WERI-Rb-1 (cell line): ENCODE results near the gene PLEKHB1.

Experiments used
- DNase-seq: peaks from one replicate; pipeline ENCODE4 v3.0.0-alpha.2; 2020
- H3K27ac ChIP-seq: fragments of 250-450 bp; sonication (Bioruptor Pico); 2 replicates; pipeline ENCODE4 v1.5.1; 2020; ENCODE audit warnings: mild to moderate bottlenecking, moderate library complexity
- H3K27me3 ChIP-seq: fragments of 250-450 bp; sonication (Bioruptor Pico); 2 replicates; pipeline ENCODE4 v1.5.1; 2021; ENCODE audit warnings: mild to moderate bottlenecking, low read depth, moderate library complexity; ENCODE audit not compliant: insufficient read depth, severe bottlenecking
- H3K36me3 ChIP-seq: fragments of 250-450 bp; sonication (Bioruptor Pico); 2 replicates; pipeline ENCODE4 v1.5.1; 2020; ENCODE audit warnings: mild to moderate bottlenecking, moderate library complexity
- H3K4me3 ChIP-seq: 2 replicates; pipeline ENCODE4 v1.5.1; 2011; ENCODE audit warnings: low read depth, mild to moderate bottlenecking, control low read depth, low read length
- H3K9me3 ChIP-seq: fragments of 250-450 bp; sonication (Bioruptor Pico); 2 replicates; pipeline ENCODE4 v1.5.1; 2021; ENCODE audit warnings: mild to moderate bottlenecking, moderate library complexity; ENCODE audit not compliant: severe bottlenecking
- CTCF ChIP-seq: IDR thresholded peaks from 2 replicates; pipeline ENCODE4 v1.5.1; 2011; ENCODE audit warnings: low read depth, mild to moderate bottlenecking, control low read depth, inconsistent platforms, low read length

The PLEKHB1 gene

GRCh38 chr11:73649206-73649605 lies 2.8 kb downstream of the PLEKHB1 start:
- TF ChIP-seq CTCF, result no peak
- DNase-seq, result peak; percentile 73
- H3K4me3 ChIP-seq, result peak overlapping the region; percentile 4; the same call in 1 of the 2 replicates
- peak overlapping the region; percentile 76 for H3K27ac ChIP-seq
- H3K27me3 ChIP-seq, result no peaks in the 10 kb centered on the region
- no peaks in the 10 kb centered on the region for H3K9me3 ChIP-seq
- H3K36me3 ChIP-seq, result peaks cover 14% of the 10 kb centered on the region

GRCh38 chr11:73650400-73650799 lies 4.0 kb downstream of the PLEKHB1 start:
- H3K4me3 ChIP-seq, result no peak overlapping the region
- no peaks in the 10 kb centered on the region for H3K9me3 ChIP-seq
- H3K27ac ChIP-seq, result no peak overlapping the region
- no peaks in the 10 kb centered on the region for H3K27me3 ChIP-seq
- H3K36me3 ChIP-seq, result peaks cover 14% of the 10 kb centered on the region
- DNase-seq, result no peak
- TF ChIP-seq CTCF, result no peak

GRCh38 chr11:73651252-73651651 lies 4.9 kb downstream of the PLEKHB1 start:
- no peaks in the 10 kb centered on the region for H3K9me3 ChIP-seq
- peaks cover 19% of the 10 kb centered on the region for H3K36me3 ChIP-seq
- no peak for TF ChIP-seq CTCF
- no peaks in the 10 kb centered on the region for H3K27me3 ChIP-seq
- no peak overlapping the region for H3K4me3 ChIP-seq
- H3K27ac ChIP-seq, result no peak overlapping the region
- no peak for DNase-seq

- DNase-seq, result no peak
- H3K4me3 ChIP-seq, result no peak overlapping the region
- H3K27me3 ChIP-seq, result no peaks in the 10 kb centered on the region
- TF ChIP-seq CTCF, result no peak
- peaks cover 23% of the 10 kb centered on the region for H3K36me3 ChIP-seq
- no peak overlapping the region for H3K27ac ChIP-seq
- H3K9me3 ChIP-seq, result no peaks in the 10 kb centered on the region
These were observed 5.3 kb downstream of the PLEKHB1 start for GRCh38 chr11:73651661-73652045.

GRCh38 chr11:73652046-73652730 lies 5.8 kb downstream of the PLEKHB1 start:
- DNase-seq, result no peak

More at GRCh38 chr11:73652046-73652730, 5.8 kb downstream of the PLEKHB1 start:
- peaks cover 23% of the 10 kb centered on the region for H3K36me3 ChIP-seq
- H3K4me3 ChIP-seq, result no peak overlapping the region
- TF ChIP-seq CTCF, result no peak
- H3K27ac ChIP-seq, result no peak overlapping the region
- H3K27me3 ChIP-seq, result no peaks in the 10 kb centered on the region
- no peaks in the 10 kb centered on the region for H3K9me3 ChIP-seq
